HG03571 (cell line): Measurements from ENCODE around the gene RAB40C.

Experiments used
- ATAC-seq: cut with Tn5 transposase; IDR thresholded peaks from one replicate; pipeline ENCODE4 v1.9.1; 2021; ENCODE audit not compliant: unreplicated experiment

RAB40C gene, protein sequence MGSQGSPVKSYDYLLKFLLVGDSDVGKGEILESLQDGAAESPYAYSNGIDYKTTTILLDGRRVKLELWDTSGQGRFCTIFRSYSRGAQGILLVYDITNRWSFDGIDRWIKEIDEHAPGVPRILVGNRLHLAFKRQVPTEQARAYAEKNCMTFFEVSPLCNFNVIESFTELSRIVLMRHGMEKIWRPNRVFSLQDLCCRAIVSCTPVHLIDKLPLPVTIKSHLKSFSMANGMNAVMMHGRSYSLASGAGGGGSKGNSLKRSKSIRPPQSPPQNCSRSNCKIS

GRCh38 chr16:589658-590187, at the start of gene RAB40C:
TSS of gene RAB40C (plus strand) at chr16:590066. CDS start at chr16:590292, 226 bp downstream.
- ATAC-seq: peak; percentile 66

DNA sequence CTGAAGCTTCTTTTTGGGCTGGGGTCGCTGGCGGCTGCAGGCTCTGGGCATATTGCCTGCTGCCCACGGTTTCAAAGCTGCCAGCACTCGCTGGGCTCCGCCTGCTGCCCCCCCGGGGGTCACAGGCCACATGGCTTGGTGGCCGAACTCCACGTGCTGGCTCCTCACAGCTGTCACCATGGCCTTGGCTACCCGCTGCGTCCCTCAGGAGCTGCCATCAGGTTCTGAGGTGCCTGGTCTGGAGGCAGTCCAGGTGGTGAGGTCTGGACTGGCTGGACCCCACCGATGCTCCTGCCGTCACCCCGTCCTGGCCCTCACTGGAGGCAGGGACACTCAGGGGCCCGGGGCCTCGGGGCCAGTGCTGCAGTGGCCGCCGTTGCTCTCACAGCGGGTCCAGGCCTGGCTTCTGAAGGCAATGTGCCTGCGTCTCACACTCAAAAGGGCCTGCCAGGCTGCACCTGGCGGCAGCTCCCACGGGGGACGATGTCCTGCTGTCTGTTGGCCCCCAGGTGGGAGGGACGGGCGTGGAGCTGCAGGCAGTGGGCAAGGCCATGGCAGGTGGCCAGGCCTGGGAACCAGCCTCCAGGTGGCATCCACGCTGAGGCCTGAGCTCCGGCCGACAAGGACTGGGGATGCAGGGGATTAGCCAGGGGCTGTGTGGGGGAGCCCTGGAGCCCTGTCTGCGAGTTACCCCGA, 49.1 kb upstream of the RAB40C start:
- no peak for ATAC-seq

DNA sequence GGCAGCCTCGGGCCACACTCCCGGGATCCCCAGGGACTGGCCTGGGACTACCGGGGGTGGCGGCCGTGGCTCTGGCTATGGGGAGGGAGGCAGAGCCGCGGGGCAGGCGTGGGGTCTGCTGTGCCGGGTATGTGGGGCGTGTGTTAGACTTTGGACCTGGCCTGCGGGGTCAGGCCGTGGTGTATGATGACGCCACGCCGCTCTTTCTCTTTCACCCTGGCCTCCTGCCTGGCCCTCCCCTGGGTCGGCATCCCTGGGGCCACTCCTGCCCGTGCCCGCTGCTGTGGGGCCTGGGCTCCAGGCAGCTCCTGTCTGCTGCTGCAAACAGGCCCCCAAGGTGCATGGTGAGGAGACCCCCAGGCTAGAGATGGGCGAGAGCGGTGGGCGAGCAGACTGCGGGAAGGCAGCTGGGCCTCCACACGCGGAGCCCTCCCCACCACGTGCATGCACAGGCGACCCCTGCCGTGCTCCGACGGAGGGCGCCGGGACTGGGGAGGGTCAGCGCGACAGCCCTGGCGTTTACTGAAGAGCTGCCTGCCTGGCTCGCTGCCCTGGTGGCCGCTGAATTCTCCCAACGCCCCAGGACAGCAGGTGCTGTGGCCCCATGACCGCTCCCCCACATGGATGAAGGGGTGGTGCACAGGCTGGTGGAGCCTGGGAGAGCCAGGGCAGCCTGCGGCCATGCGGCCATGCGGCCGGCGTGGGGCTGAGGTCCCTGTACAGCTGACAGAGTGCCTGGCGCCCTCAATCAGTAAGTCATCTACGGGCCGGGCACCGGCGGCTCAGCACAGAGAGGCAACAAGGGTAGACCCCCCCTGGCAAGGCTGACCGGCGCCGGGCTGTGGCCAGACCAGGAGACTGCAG, 46.3 kb upstream of the RAB40C start:
- no peak for ATAC-seq

- ATAC-seq: no peak
These were observed 45.3 kb upstream of the RAB40C start for GRCh38 chr16:544517-544916.

DNA sequence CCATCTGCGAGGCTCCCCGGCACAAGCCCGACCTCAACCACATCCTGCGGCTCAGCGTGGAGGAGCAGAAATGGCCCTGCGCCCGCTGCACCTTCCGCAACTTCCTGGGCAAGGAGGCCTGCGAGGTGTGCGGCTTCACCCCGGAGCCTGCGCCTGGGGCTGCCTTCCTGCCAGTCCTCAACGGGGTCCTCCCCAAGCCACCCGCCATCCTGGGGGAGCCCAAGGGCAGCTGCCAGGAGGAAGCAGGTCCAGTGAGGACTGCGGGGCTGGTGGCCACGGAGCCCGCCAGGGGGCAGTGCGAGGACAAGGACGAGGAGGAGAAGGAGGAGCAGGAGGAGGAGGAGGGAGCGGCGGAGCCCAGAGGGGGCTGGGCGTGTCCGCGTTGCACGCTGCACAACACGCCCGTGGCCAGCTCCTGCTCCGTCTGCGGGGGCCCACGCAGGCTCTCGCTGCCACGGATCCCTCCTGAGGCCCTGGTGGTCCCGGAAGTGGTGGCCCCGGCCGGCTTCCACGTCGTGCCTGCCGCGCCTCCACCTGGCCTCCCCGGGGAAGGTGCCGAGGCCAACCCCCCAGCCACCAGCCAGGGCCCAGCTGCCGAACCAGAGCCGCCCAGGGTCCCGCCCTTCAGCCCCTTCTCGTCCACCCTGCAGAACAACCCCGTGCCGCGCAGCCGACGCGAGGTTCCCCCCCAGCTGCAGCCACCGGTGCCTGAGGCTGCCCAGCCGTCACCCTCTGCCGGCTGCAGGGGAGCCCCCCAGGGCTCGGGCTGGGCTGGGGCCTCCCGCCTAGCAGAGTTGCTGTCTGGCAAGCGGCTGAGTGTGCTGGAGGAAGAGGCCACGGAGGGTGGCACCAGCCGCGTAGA, 42.7 kb upstream of the RAB40C start:
- ATAC-seq: no peak

DNA sequence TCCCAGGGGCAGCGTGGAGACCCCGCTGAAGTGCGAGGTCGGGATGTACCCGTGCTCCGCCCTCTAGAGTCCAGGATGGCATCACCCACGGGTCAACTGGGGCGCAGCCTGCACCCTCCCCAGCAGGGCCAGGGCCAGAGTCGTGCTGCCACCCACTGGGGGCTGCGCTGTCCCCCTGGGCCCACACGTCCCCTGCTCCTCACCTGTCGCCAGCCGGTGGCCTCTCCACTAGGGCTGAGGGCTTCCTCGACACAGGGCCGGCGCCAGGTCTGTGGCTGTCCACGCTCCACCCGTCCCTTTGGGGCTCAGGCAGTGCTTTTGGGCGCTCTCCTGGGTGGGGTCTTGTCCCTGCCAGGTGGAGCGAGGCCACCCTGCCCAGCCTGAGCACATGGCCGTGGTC, 41.3 kb upstream of the RAB40C start:
- ATAC-seq: no peak

DNA sequence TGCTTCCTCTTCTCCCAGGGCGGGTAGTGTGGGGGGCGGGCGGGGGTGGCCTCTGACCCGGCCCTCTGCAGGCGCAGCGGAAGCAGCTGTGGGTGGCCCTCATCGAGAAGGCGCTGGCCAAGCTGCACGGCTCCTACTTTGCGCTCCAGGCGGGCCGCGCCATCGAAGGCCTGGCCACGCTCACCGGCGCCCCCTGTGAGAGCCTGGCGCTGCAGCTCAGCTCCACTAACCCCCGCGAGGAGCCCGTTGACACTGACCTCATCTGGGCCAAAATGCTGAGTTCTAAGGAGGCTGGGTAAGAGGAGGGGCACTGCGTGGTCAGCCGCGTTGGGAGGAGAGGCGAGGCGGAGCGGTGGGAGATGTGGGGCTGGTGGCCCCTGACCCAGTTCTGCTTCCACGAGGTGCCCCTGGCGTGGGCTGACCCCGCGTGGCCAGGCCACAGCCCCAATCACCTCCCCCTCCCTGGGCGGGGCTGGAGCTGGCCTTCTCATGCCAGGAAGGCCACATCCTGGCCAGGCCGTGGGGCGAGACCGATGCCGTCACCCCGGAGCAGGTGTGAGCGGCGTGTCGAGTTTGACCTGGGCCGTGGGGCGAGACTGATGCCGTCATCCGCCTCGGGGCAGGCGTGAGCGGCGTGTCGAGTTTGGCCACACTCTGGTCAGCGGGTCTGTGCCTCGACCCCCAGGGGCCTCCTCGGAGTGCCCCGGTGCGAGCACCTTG, 40.2 kb upstream of the RAB40C start:
- no peak for ATAC-seq

- ATAC-seq: no peak
These were observed 38.7 kb upstream of the RAB40C start for GRCh38 chr16:551210-551609.

DNA sequence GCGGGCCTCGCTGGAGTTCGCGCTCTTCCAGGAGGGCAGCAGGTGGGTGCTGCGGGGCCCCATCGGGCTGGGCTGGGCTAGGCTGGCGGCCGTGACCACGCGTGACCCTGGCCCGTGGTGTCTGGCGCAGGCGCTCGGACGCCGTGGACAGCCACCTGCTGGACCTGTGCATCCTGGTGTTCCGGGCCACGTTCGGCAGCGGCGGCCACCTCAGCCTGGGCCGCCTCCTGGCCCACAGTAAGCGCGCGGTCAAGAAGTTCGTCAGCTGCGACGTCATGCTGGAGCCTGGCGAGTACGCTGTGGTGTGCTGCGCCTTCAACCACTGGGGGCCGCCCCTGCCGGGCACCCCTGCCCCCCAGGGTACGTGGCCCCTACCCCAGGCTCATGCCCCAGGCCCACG, 37.7 kb upstream of the RAB40C start:
- no peak for ATAC-seq

GRCh38 chr16:553601-554296, 36.1 kb upstream of the RAB40C start:
- ATAC-seq: no peak

GRCh38 chr16:554297-554621, 35.6 kb upstream of the RAB40C start:
- no peak for ATAC-seq

- no peak for ATAC-seq
These were observed 35.1 kb upstream of the RAB40C start for GRCh38 chr16:554640-555365.

DNA sequence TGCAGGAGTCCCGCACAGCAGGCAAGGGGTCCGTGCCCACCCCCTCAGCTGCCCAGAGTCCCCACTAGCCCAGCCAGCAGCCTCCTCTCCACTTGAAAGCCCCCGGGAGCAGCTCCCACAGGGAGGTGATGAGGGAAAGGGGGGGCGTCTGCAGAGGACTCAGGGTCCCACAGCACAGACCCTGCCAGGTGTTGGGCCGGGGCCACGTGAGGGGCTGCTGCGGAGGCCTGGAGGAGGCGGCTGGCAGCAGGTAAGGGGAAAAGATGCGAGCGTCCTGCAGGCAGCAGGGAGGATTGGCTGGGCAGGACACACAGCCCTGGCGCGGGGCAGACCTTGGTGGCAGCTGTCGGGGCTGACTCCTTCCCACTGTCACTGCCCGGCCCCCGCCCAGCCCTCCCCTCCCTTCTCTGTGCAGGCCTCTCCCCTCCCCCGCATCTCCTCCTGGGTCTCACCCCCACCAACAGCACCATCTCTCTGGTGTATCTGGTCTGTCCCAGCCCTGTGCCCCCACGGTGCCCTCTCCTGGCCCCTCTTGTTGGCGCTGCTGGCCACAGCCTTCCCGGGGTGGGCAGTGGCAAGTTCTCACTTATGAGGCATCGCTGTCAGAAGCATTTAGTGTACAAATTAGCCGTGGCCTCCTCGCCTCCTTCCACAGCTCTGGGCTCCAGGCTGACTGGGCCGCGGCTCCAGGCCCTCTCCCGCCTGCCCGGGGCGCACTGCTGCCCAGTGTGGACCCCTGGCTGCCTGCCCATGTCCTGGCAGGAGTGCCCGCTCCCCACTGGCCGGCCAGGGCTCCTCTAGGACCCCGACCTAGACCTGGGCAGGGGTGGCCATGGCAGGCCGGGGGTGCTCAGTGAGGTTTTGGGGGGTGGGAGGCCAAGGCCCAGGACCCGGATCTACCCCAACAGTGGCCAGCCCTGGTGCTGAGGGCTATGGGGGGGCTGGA, 34.1 kb upstream of the RAB40C start:
- no peak for ATAC-seq

DNA sequence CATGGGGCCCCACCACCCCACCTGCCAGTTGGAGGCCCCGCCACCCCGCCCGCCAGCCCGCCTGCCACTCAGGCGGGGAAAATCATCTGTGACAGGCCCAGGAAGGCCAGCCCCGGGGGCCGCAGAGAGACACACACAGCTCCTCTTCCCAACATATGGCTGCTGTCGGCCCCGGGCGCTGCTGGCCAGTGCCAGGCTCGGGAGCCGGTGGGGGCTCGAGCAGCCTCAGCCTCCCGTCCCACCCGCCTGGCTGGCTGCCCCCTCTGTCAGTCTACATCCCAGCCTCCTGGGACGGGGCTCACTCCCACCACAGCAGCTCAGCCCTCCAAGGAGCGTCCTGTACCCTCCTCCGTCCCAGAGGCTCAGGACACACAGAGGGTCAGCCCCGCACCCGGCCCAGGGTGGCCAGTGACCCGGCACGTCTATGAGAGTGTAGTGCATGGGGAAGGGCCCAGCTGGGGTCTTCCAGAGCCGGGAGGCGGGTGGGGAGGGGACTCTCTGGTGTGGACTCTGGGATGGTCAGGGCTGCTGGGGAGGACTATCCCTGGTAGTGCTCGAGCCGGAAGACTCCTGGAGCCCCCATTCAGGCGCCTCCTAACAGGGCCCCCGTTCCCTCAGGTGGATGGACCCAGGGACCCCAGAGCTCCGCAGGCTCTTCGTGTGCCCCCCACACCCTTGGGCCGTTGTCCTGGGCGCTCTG, 33.2 kb upstream of the RAB40C start:
- no peak for ATAC-seq

DNA sequence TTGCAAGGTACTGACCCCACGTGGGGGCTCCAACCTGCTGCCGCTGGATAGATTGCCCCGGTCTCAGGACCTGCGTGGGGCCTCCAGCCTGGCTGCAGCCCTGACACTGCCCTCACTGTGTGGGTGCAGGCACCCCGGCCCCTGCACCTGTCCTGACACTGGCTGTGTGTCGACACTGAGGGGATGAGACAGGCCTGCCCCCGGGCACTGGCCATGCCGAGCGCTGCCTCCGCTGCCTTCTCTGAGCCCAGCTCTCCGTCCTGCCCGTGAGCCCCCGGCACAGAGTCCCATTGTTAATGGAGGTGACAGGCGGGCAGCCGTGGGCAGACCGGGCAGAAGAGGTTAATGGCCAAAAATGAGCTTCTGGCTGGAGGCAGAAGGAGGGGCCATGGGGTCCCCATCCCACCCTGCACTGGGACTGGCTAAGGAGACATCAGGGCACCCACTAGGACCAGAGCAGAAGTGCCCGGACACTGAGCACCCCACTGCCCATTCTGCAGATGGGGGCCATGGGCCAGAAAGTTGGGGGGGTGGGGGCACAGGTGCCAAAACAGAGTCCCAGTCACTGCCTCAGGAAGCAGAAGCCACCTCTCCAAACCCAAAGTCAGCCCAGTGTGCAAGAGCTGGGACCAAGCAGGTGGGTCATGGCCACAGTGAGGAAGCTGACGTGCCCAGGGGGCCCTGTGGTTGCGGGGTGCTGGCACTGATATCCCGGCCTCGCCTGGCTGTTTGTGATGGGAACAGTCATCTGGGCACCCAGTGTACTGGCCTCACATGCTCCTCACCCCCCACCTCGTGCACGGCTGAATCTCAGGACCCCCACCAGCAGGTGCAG, 32.2 kb upstream of the RAB40C start:
- no peak for ATAC-seq

DNA sequence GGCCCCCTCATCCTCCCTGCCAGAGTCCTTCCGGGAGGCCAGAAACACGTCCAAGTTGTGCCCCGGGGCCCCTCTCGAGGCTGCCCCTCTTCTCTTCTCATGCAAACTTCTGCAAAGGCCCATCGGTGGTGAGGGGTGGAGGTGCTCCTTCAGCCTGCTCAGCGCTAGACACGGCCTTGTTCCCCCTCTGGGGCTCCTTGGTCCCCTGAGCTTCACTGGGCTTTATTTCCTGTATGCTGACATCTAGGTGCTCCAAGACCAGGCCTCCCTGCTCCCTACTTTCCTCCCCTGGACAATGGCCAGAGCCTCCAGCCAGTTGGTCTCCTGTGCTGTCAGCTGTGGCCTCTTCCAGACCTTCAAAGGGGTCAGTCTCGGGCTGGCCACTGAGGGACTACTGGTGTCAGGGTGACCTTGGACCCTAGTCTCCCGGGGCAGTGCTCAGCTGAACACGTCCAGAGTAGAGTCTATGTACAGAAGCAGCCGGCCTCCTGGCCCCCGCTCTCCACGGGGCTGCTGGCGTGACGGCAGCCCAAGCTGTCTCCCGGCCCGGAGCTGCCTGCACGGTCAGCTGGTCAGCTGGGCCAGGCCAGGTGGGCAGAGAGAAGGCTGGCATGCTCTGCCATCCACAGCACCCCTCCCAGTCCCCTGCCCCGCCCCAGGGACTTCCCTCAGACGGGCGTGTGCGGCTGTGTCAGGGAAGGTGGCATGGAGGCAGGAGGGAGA, 31.4 kb upstream of the RAB40C start:
- no peak for ATAC-seq
